ENCODE measurements around the gene CDYL2.
A peak's percentile ranks its signal among the peaks of the same experiment; 100 is the strongest.

DNA sequence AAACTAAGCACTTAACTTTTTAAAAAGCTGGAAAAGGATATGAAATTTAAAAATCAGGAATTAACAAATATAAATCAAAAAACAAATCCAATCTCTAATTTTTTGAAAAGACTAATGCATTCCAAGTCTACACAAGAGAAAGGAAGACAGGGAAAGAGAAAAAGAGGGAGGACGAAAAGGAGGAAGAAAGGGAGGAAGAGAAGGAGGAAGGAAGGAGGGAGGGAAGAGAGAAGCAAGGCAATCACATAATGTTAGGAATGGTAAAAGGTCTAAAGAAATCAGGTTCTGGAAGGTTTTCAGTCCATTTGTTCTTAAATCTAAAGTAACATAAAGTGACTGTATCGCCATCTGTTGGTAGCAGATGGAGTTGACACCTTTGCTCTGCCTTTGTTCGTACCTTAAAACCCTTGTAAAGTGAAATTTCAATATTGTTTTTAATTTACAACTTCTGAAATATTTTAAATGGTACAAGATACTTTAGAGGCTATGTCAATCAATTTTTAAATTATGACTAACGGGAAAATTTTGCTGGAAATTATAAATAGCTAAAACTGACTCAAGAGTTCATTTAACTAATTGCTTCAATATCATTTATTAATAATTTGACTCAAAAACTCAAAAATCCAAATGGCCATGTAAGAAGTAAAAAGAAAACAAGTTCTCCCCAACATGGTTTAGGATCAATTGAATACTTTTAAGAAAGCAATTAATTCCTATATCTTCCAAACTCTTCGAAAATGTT, 20.4 kb upstream of the CDYL2 start:
- TF ChIP-seq, protein P1, sequence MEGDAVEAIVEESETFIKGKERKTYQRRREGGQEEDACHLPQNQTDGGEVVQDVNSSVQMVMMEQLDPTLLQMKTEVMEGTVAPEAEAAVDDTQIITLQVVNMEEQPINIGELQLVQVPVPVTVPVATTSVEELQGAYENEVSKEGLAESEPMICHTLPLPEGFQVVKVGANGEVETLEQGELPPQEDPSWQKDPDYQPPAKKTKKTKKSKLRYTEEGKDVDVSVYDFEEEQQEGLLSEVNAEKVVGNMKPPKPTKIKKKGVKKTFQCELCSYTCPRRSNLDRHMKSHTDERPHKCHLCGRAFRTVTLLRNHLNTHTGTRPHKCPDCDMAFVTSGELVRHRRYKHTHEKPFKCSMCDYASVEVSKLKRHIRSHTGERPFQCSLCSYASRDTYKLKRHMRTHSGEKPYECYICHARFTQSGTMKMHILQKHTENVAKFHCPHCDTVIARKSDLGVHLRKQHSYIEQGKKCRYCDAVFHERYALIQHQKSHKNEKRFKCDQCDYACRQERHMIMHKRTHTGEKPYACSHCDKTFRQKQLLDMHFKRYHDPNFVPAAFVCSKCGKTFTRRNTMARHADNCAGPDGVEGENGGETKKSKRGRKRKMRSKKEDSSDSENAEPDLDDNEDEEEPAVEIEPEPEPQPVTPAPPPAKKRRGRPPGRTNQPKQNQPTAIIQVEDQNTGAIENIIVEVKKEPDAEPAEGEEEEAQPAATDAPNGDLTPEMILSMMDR (IDR thresholded peaks at IDR 0.05): peak; percentile 62 to 72 (median 66)
- TF ChIP-seq POLR2A (IDR thresholded peaks at IDR 0.05) (no peak), POLR2AphosphoS5 (IDR thresholded peaks at IDR 0.05) (no peak), EP300 (IDR thresholded peaks at IDR 0.05; ENCODE audit: low read depth) (no peak)
